ENCODE data around the gene SLC6A18. TPM values are rescaled to one million over a fixed set of nuclear protein-coding genes. Genes with fewer than 3 reads are reported as not detected.

Gene SLC6A18
- polyA plus RNA-seq, 3 donors = 0.26 to 3.4 (median 2.5) TPM

DNA sequence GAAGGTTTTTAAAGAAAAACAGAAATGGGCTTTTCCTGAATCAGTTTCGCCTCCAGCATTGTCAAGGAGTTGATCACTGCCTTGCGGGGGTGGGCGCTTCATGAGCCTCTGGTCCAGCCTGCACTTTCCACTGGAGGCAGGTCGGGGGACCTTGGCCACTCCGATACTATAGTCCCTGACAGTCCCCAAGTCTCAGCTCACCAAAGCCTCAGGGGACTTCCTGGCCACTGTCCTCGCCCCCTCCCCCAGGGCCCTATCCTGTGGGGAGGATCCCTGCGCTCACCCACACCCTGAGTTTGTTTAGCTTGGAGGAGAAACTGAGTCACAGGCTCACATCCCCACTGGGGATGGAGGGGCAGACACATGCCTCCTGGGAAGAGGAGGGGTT lies 22.4 kb upstream of the SLC6A18 start:
- DNase-seq = no peak

DNA sequence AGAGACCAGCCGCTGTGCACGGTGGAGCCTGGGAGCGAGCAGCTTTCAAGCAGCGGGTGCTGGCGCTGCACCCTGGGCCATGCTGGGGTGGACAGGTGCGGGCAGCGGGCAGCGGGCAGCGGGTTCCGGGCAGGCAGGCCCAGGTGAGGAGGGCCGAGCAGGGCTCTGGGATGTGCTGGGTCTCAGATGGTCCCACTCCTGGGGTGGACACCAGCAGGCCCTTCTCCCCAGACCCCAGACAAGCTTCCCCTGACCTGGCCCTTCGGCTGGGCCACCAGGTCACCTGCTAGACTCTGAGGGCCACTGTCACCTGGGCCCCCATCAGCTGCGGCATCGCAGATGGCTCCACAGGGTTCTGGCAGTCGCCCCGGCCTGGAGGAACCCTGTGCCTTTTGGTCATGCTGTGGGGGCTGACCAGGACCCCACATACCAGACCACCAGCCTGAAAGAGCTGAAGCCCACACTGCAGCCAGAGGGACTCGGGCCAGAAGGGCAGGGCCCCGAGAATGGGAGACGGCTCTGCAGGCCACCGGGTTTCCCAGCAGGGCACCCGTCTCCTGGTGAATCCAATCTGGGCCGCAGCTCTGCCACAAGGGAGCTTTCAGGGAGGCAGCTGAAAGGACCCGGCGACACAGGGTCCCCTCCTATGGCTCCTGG lies 21.7 kb upstream of the SLC6A18 start:
- DNase-seq = no peak

DNA sequence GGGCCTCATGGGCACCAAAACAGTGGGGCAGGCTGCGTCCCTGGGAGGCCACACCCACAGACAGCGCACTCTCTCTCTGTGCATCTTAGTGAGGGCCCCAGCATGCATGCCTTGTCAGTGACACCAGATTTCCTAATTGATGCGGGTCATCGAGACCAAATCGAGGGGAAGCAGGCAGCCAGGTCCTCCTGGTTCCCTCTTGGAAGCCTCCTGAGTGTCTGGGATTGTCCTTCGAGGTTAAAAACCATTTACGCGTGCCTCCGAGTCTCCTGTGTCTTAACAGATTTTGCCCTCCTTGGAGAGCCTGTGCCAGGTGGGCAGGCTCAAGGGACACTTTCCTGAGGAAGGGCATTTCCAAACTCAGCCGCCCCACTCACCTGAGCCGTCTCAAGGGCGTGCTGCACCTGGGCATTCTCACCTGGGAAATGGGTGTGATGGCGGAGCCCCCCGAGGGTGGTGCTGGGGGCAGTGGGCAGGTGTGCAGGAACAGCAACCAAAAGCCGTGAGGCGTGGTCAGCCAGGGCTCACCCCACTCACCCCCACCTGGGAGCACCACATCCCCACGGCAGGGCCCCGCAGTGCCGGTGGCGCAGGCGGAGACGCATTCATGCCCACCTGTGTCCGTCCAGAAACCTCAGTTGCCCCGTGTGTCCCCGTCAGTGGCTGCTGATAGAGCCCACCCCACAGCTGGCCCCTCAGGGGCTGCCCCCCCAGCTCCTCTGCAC lies 21.1 kb upstream of the SLC6A18 start:
- no peak for DNase-seq

DNA sequence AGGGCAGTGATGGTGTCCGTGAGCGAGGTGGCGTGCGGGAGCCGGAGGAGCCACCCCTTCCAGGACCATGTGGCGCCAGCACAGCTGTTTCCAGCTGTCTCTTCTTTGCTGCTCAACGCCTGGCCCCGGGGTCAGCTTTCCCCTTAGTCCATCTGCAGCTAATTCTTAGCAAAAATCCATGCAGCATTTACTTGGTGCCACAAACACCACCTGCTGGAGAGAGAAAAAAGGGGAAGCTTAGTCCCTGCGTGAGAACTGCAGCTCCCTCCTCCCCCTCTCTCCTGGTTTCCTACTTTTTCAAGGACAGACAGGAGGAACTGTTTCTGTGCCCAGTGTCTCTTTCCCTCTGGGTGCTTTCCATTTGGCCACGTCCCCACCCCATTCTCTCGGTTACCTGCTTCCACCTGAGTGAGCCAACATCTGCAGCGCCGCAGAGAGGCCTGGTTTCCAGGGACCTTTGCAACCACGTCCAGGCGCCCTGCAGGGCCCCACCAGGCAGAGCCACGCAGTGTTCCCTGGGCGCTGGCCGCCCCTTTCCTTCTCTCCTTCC lies 20.4 kb upstream of the SLC6A18 start:
- peak; percentile 85 for DNase-seq

DNA sequence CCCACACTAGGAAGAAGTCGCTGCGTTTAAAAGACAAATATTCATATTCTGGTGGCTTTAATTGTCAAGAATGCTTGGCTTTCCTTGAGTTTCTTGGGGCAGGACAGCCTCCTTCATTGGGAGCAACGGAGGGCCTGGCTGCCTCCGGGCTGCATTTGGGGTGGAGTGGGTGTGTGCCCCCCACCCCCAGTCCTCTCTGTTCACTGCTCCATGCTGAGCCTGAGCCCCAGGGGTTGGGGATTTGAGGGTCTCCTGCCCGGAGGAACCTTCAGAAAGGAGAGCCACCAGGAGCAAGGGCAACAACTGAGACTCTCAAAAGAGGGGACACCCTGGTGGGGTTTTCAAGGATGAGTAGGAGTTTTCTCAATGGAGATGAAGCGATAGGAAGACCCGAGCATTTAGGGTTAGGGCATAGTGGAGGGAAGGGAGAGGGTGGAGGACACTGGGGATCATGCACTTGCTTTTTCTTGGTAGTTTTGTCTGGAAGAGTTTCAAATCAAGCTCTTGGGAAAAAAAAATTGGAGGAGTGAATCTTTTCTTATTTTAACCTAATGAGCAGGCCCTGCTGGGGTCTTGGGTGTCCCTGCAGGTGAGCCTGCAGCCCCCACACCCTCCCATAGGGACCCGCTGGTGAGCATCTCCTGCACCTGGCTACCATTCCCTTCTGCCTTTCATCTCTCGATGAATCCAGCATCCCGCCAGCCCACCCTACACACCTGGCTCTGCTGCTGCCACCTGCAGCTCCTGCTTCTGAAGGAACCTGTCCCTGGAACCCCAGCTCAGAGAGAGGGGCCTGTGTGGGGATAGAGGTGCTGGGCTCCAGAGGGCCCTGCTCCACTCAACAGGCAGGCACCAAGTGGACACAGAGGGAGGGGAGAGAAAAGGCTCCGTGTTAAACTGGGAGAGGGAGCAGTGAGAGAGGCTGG lies 19.7 kb upstream of the SLC6A18 start:
- no peak for DNase-seq

DNA sequence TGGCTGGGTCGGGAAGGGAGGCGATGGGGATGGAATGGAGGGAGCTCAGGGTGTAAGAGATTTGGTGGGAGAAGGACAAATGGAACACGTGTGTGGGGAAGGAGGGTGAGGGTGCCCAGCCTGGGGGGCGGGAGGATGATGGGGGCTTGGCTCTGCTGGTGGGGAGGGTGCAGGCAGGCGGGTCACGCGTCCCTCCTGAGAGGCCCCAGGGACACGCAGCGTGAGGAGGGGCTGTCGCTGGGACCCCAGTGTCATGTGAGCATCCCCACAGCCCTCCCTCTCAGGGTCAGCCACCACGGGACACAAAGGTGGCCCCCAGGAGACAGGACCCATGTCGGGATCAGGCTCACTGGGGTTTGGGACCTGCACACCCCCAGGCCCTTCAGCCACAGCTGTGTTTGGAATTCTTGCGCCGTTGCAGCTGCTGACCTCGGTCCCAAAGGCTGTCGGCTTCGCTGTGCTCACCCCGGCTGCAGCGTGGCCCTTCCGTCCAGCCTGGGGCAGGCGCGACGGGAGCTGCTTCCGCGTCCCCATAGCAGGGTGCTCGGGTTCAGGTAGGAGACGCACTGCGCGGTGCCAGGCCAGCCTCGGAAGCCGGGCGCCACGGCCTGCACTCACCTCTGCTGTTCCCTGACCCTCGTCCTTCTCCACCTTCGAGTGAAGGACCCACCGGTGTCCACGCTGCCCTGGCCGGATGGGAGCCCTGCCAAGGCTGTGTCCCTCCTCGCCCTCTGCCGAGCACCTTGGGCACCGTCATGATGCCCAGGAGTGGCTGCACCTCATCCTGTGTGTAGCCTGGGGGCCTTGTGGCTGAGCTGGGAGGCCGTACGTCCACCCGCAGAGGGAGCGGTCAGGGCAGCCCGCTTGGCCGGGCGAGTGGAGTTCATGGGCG lies 18.4 kb upstream of the SLC6A18 start:
- DNase-seq = no peak

DNA sequence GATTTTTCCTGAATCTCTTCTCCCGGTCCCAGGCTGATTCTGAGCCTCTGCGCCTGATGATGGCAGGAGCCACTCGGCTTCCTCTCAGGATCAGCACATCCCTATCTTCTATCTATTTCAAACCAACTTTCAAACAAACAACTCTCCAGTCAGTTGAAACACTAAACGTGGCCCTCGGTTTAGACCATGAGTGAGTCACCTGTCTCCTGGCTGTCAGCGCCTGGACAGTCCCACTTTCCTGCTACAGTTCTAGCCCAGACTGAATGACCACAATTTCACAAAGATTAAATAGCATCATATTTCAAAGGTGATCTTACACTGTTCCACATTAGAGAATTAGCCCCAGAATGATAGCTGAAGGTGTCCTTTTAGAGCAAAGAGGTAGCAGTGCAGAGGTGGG lies 17.6 kb upstream of the SLC6A18 start:
- DNase-seq = no peak

DNA sequence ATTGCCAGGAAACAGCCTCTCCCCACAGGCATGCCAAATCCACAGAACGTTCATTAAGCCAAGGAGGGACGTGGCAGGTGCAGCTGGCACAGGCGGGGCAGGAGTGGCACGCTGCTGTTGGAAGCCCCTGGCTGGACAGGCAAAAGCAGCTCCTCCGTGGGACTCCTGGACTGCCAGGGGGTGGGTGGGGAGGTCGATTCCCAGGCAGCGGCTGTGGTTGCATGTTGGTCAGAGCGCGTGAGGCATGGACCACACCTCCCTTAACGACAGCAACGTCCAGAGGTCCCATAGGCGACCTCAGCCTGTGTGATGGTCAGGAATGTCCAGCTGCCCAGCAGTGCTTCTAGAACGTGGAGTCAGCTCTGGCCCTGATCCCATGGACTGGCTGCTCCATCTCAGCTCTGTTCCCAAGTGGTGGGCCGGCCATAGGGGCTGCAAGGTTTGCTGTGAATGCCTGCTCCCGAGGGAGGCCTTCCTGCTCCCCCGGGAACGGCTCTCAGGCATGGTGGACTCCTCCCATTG lies 16.9 kb upstream of the SLC6A18 start:
- DNase-seq = no peak

DNA sequence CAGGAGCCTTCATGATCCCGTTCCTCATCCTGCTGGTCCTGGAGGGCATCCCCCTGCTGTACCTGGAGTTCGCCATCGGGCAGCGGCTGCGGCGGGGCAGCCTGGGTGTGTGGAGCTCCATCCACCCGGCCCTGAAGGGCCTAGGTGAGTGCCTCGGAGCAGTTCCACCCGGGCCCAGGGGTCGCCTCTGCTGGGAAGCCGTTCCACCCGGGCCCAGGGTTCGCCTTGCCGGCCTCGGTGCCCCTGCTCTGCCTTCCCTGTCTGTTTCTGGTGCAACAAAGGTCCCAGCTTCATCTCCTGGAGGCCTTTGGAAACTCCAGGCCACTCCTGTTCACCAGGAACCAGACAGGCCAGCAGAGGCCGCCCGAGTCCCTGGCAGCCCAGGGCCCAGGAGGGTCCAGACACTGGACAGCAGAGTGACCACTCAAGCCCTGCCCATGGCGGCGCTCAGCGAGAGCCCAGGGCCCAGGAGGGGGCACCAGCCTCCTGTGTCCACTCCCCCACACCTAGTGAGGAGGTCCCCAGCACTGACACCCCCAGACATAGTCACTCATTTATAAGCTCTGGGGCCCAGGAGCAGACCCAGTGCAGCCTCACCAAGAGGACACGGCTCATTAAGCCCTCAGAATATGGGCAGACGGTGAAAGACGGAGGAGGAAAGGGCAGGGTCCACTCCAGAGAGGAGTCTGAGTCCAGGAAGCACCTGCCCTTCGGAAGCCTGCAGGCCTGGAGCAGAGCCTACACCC lies 16.3 kb upstream of the SLC6A18 start:
- DNase-seq = peak; percentile 85

DNA sequence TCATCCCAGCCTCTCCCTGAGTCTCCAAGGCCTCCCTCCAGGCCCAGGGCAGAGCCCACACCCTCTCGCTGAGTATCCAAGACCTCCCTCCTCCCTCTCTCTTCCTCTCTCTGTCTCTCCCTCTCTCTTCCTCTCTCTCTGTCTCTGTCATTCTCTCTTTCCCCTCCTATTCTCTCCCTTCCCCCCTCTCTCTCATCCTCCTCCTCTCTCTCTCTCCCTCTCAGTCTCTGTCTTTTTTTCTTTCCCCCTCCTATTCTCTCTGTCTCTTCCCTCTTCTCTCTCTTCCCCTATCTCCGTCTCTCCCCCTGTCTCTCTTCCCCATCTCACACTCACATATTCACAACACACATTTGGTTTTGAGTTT lies 15.7 kb upstream of the SLC6A18 start:
- no peak for DNase-seq

DNA sequence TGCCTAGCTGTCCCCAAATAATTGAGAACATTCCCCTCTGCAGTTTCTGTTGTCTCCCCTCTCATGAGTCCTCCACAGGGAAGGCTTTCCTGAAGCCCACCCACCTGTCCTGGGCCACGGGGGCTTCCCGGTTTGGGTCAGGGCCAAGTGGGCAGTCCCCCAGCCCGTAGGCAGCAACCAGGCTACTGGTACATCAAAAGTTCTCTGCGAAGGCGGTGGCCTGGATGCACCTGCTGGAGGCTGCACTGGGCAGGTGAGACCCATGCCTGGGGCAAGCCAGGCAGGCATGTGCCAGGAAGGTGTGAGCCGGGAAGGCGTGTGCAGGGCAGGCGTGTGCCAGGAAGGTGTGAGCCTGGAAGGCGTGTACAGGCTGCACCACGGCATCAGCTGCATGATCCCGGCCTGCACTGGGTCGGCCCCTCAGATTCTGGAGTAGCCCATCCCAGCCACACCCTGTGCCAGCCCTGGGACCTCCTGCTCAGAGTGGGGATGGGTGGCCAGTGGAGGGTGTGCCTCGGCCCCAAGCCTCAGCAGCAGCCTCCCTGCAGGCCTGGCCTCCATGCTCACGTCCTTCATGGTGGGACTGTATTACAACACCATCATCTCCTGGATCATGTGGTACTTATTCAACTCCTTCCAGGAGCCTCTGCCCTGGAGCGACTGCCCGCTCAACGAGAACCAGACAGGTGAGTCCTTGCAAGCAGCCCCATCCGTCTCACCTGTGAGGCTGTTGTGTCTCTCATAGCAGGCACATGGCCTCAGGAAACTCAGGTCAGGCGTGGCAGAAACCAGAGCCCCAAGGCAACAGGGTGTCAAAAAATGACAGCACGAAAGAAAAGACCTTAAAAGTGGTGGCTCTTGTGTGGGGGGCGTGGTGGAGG lies 15.0 kb upstream of the SLC6A18 start:
- no peak for DNase-seq

DNA sequence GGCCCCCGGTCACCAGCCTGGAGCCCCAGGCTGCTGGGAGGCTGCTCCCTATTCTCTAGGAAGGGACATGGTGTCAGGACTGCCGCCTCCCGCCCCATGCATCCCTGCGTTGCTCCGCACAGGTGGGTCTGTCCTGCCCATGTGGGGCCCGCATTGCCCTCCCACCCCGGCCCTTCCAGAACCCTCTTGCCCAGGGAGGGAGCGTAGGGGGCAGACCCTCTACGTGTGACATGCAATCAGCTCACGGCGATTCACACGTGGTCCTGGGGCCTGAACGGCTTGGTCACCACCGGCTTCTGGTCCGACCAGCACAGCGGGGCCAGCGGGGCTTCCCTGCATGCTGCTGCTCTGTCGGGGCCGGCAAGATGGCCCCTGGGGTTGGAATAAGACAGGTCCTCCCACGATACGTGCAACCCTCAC lies 14.3 kb upstream of the SLC6A18 start:
- DNase-seq = no peak

DNA sequence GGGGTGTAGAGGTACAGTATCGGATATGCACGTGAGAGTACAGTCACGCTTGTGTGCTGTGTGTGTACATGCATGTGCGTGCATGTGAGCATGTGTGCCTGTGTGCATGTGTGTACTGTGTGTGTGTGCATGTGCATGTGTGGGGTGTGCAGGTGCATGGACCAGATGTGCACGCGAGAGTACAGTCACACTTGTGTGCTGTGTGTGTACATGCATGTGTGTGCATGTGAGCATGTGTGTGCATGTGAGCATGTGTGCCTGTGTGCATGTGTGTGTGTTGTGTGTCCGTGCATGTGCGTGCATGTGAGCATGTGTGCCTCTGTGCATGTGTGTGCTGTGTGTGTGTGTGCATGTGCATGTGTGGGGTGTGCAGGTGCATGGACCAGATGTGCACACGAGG lies 13.5 kb upstream of the SLC6A18 start:
- DNase-seq = no peak

DNA sequence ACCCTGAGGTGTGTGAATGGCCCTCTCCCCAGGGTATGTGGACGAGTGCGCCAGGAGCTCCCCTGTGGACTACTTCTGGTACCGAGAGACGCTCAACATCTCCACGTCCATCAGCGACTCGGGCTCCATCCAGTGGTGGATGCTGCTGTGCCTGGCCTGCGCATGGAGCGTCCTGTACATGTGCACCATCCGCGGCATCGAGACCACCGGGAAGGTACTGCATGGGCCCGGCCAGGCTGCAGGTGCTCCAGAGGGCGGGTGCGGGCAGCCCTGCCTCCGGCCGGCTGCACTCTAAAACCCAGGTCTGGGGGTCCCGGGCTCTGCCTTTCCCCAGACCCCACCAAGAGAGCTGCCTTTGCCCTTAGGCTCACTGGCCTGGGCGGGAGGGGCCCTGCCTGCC lies 12.9 kb upstream of the SLC6A18 start:
- no peak for DNase-seq

DNA sequence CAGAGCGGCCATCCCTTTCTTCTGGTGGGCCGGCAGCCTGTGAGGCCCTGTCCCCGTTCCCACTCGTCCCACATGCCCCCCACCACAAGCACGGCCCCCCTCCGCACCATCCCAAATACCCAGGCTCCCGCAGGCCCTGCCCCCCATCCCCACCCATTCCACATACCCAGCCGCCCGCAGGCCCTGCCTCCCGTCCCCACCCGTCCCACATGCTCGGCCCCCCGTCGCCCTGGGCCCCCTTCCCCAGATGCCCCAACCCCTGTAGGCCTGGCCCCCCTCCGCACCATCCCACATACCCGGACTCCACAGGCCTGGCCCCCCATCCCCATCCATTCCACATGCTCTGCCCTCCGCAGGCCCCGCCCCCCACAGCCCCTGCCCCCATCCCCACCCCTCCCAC lies 12.3 kb upstream of the SLC6A18 start:
- DNase-seq = no peak

DNA sequence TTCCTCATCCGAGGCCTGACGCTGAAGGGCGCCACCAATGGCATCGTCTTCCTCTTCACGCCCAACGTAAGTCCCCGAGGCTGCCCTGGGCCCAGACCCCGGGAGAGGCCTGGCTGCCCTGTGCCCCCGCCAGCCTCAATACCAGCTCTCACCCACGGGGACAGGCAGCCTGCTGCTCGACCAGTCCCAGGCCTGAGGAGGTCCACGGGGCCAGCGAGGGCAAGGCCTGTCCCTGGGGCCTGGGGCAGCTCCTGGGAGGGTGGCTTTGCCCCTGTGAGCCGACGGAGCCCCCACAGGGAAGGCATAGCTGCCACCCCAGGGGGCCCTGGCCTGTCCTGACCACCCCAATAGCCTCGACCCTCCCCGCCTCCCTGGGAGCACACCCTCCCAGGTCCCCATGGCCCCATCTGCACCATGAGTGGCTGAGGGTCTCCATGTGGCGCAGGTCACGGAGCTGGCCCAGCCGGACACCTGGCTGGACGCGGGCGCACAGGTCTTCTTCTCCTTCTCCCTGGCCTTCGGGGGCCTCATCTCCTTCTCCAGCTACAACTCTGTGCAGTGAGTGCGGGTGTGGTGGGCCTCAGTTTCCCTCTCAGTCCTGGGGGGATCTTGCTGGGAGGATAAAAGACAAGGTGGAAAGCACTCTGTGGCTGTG lies 11.5 kb upstream of the SLC6A18 start:
- DNase-seq = no peak

DNA sequence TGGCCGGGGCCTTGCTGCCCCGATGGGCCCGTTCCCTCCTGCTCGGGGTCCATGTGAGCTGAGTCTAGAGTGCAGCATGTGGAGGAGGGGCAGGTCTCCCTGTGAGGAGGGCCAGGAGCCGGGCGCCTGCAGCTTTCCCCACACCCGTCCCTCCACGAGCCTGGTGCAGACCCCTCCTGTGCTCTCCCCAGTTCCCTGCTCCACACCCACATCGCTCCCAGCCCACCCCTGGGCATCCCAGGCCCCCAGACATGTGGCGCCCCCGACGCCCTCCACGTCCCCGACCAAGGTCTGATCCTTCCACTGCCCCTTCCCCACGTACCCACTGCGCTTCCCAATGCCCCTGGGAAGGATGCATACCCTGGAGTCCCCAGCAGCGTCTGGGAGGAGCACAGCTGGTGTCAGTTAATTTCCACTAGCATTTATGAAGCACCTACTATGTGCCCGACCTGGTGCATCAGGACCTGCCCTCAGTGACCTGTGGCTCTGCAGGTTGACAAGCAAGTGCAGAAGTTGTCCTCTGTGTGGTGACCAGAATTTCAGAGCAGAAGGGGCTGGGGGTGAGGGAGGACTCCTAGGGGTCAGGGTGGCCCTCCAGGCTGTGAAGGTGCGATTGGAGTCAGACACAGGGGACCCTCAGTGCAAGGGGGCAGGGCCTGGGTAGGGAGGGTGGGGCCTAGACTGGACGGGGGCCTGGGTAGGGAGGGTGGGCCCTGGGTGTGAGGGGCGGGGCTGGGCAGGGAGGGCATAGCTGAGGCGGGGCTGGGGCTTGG lies 10.8 kb upstream of the SLC6A18 start:
- no peak for DNase-seq

DNA sequence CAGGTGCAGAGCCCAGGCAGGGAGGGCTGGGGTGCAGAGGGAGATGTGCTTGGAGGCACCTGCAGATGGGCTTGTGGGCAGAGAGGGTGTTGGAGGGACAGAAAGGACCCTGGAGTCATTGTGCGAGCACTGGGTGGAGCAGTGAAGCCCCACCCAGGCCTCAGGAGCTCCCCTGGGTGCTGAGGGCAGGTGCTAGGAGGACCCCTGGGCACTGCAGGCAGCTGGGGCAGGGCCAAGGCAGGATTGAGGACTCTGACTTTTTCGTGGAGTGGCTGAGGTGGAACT lies 10.3 kb upstream of the SLC6A18 start:
- DNase-seq = no peak

Measured in renal pelvis (tissue), 4 donors.